Effector CD8-positive, alpha-beta T cell (primary cell): ENCODE measurements around the gene ACTA1.
"Not testable (repeated sequence)": the region's sequence is repeated elsewhere in the genome, so short reads cannot be mapped to it uniquely, and the experiment has no call there.

Source experiments
- DNase-seq: peaks from one replicate; lab custom pipeline; 2025; lab: John Stamatoyannopoulos, UW
- total RNA-seq, 4 experiments: gene quantifications; one replicate each; lab custom pipeline; 2026; lab: John Stamatoyannopoulos, UW

Gene ACTA1
- 0 to 0.72 (median 0.25) reads per million in 4 experiments for total RNA-seq

- DNase-seq, result no peak
Measured at GRCh38 chr1:229434005-229434640, at the start of gene ACTA1. Gene ACTA1 (minus strand): TSS chr1:229434094. CDS start chr1:229433115, 979 bp downstream.

- no peak for DNase-seq
Measured at GRCh38 chr1:229482511-229482910, 48.6 kb upstream of the ACTA1 start.

DNA sequence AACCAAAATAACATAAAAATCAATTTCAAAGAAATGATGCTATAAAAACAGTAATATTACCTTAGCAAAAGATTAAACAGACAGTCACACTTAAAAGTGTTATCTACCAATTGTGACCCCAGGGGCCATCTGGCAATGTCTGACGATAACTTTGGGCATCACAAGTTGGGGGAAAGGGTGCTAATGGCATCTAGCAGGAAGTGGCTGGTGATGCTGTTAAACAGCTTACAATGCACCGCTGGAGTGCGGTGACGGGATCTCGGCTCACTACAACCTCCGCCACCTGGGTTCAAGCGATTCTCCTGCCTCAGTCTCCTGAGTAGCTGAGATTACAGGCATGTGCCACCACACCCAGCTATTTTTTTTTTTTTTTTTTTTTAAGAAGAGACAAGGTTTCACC, 46.6 kb upstream of the ACTA1 start:
- DNase-seq, result no peak

DNA sequence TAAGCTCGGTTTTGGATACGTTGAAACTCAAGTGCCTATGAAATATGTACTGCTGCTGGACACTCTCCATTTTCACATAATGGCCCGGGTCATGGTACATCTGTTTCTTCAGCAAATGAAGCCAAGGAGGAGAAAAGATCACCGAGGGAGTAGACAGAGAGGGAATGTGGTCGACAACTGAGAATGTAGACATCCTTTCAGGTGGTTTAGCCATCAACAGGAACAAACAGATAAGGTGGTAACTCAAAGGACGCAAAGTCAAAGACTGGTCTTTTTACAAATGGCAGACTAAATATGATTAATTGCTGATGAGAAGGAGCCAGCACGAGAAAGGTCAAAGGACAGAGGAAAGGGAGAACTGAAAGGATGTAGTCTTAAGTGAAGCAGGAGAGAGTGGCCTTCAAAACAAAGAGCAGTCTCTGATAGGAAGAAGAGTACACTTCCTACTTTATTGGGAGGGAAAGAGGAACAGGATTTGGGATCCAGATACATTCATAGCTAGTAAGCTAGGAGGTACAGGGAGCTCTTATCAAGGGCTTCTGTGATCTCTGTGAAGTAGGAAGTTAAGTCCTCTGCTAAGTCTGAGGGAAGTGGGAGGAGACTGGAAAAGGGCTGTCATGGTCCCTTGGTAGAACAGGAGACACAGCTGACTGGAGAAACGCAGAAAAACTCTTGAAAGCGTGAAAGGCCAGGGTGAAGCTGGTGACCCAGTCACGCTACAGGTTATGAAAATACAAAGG, 45.9 kb upstream of the ACTA1 start:
- no peak for DNase-seq

DNA sequence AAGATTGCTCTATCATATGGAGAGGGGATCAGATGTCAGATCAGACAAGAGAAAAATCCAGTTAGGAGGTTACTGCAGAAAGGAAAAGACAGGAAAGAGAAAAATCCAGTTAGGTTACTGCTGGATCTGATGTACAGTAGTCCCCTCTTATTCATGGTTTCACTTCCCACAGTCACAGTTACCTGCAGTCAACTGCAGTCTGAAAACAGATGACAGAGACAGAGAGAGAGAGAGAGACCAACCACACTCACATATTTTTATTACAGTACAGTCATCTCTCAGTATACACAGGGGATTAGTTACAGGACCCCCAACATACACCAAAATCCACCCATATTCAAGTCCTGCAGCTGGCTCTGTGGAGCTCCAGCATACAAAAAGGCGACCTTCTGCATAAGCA, 45.0 kb upstream of the ACTA1 start:
- DNase-seq, result no peak

DNA sequence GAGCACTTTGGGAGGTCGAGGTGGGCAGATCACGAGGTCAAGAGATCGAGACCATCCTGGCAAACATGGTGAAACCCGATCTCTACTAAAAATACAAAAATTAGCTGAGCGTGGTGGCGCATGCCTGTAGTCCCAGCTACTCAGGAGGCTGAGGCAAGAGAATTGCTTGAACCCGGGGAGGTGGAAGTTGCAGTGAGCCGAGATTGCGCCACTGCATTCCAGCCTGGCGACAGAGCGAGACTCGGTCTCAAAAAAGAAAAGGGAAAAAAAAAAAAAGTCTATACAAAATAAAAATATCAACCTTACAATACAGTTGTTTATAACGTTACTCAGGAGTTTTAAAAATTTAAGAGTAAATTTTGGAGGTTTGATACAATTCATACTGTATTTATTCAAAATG, 42.0 kb upstream of the ACTA1 start:
- DNase-seq, result not testable (repeated sequence)

GRCh38 chr1:229474509-229474908, 40.6 kb upstream of the ACTA1 start:
- DNase-seq, result no peak

- no peak for DNase-seq
Measured at GRCh38 chr1:229471175-229471574, 37.3 kb upstream of the ACTA1 start.

GRCh38 chr1:229470406-229471043, 36.6 kb upstream of the ACTA1 start:
- DNase-seq, result no peak

- DNase-seq, result no peak
Measured at GRCh38 chr1:229466887-229467286, 33.0 kb upstream of the ACTA1 start.

DNA sequence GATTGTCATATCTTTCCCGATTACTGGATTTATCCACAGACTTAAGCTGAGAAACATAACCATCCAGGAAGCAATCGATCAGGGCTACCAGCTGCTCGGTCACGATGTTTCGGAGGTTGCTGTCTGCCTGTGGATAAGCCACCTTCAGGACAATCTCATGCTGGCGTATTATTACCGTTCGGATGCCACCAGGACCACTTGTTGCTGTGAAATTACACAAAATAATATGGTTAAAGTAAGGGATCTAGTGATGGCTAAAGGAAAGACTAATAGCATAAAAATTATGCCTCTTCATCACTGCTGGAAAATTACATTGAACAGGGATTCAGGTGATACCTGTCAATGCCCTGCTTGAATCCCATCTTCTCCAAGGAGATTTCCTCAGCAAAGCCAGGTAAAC, 30.8 kb upstream of the ACTA1 start:
- DNase-seq, result no peak

DNA sequence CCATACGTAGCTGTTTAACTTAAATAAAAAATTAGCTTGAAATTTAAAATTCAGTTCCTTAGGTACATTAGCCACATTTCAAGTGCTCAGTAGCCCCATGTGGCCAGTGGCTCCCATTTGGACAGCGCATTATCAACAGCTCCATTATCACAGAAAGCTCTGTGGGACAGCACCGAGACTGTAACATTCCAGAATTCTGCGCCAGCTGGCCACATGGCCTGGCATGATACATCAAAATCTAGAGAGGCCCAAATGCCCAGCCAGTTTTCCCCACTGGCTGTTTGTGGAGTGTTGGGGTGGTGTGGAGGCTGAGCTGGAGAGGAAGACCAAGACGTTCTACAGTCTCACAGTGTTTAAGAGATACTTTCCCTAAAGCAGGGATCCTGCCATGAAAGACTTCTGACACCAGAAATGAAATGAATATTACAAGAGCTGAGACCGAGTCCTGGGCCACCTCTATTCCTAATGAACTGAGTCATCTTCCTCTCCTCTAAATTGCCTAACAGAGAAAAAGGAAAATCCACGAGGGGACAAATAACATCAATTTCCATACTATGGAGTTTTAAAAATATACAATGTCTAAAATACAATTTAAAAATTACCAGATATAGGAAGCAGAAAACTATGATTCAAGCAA, 27.3 kb upstream of the ACTA1 start:
- no peak for DNase-seq

GRCh38 chr1:229459815-229460214, 25.9 kb upstream of the ACTA1 start:
- DNase-seq, result no peak

DNA sequence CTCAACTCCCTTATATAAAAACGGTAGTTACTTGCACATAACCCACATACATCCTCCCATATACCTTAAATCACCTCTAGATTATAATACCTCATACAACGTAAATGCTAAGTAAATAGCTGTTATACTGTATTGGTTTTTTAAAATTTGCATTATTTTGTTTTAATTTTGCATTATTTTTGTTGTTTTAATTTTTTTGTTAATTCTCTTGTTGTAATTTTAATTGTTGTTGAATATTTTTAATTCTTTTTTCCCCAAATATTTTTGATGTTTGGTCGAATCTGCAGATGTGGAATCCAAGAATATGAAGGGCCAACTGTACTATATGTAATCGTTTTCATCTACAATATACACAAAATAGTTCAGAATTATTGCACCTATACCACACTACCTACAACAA, 23.5 kb upstream of the ACTA1 start:
- DNase-seq, result no peak

DNA sequence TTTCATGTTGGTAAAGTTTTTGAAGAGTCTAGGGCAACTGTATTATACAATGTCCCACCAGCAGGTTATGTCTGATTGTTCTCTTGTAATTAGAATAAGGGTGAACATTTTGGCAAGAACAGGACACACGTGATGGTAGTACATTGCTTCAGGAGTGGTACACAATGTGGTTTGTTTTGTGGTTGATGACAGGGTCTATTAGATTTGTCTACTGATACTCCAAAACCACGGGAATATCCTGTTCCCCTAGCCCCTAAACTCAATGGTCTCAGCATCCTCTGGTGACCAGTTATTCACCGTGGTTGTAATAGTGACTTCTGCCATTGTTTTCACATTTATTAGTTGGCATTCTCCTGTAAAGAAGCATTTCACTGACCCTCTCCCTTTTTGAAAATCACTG, 22.1 kb upstream of the ACTA1 start:
- DNase-seq, result no peak

- DNase-seq, result no peak
Measured at GRCh38 chr1:229454056-229454455, 20.2 kb upstream of the ACTA1 start.

- DNase-seq, result no peak
Measured at GRCh38 chr1:229452956-229453801, 19.3 kb upstream of the ACTA1 start.

DNA sequence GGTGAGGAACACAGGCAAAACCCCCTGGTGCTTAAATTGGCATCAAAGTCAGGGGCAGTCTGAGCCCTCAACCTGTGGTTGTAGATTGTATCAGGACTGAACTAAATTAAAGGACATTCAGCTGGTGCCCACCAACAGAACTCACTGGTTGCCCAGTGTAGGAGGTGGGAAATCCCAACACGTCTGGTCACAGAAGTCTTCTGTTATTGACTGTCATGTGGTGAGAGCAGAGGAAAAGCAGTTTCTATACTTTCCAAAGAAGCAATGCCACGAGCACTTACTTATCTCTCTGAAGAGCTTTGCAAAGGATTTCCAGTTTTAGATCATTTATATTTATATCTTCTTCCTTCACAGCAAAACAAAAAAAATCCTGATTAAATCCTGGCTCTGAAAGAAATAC, 15.0 kb upstream of the ACTA1 start:
- DNase-seq, result no peak

DNA sequence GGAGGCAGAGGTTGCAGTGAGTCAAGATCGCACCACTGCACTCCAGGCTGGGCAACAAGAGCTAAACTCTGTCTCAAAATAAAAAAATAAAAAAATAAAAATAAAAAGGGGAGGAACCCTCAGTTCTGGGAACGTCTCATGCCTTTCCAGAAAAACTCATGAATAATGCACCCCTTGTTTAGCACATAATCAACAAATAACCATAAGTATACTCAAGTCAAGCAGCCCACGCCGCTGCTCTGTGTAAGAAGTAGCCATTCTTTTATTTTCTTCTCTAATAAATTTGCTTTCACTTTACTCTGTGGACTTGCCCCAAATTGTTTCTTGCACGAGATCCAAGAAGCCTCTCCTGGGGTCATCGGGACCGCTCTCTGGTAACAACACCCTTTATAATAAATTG, 14.5 kb upstream of the ACTA1 start:
- no peak for DNase-seq

DNA sequence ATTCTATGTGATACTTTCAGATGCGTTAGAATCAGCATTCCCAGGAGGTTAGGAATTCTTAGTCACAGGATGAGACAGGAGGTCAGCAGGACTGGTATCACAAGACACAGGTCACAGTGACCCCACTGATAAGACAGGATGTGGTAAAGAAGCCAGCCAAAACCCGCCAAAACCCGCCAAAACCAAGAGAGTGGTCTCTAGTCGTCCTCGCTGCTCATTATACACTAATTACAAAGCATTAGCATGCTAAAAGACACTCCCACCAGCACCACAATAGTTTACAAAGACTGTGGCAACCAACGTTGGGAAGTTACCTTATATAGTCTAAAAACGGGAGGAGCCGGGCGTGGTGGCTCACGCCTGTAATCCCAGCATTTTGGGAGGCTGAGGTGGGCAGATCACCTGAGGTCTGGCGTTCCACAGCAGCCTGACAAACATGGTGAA, 13.9 kb upstream of the ACTA1 start:
- DNase-seq, result no peak

DNA sequence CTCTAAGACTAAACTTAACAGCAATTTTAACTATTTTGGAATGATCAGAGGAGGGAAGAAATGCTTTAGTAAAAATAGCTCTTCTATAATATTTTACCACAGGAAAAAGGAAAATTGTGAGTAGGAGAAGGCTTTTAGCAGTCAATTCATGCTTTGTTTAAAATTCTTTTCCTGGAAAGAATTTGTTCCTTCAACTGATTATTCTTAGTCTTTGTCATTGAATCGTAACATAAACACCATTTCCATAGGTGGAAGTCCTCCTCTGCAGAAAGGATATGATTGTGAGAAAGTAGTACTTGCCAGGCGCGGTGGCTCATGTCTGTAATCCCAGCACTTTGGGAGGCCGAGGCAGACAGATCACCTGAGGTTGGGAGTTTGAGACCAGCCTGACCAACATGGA, 11.9 kb upstream of the ACTA1 start:
- no peak for DNase-seq
